PC-3 (cell line): ENCODE results near the gene XPNPEP3. TPM values are rescaled to one million over a fixed set of nuclear protein-coding genes. Genes with fewer than 3 reads are reported as not detected.

Source experiments
- ATAC-seq: fragments of 200-7000 bp; cut with Tn5 transposase; 2 replicates; pipeline ENCODE4 v1.9.1; 2020; ENCODE audit warnings: mild to moderate bottlenecking, moderate library complexity
- BruUV-seq: library from RNA; stranded (reverse); fragments of 400-500 nt; replicated peaks from 2 replicates; lab custom pipeline; 2021; lab: Mats Ljungman, UMichigan
- CTCF ChIA-PET: fragments of 300-600 bp; sonication (Branson Sonifier 250); formaldehyde crosslinking; loops from one replicate; lab custom pipeline; 2022; ENCODE audit warnings: antibody characterized with exemption; lab: Charles Lee
- POLR2A ChIA-PET: fragments of 300-600 bp; sonication (Branson Sonifier 250); formaldehyde crosslinking; loops from one replicate; lab custom pipeline; 2022; ENCODE audit warnings: antibody characterized with exemption; ENCODE audit not compliant: unreplicated experiment; lab: Charles Lee
- DNase-seq: peaks from one replicate; pipeline ENCODE4 v3.0.0-alpha.2; 2015
- H2AFZ ChIP-seq: fragments of 300-600 bp; sonication (generic); 2 replicates; pipeline ENCODE4 v1.6.0; 2016; ENCODE audit warnings: antibody characterized with exemption, low read length
- H3F3A ChIP-seq: fragments of 300-600 bp; sonication (generic); one replicate; pipeline ENCODE4 v1.6.0; 2017; ENCODE audit warnings: antibody characterized with exemption, low read length, control low read depth, mild to moderate bottlenecking; ENCODE audit not compliant: unreplicated experiment
- H3K27ac ChIP-seq: fragments of 300-600 bp; sonication (generic); 2 replicates; pipeline ENCODE4 v1.5.1; 2016; ENCODE audit warnings: mild to moderate bottlenecking, low read length
- H3K27me3 ChIP-seq: fragments of 300-600 bp; sonication (generic); 2 replicates; pipeline ENCODE4 v1.6.1; 2016; ENCODE audit warnings: low read length, mixed read lengths
- H3K36me3 ChIP-seq: fragments of 300-600 bp; sonication (generic); 2 replicates; pipeline ENCODE4 v1.6.1; 2016; ENCODE audit warnings: low read depth, mixed run types, low read length, mixed read lengths
- H3K4me1 ChIP-seq: fragments of 300-600 bp; sonication (generic); 2 replicates; pipeline ENCODE4 v1.5.1; 2016; ENCODE audit warnings: low read length; ENCODE audit not compliant: insufficient read depth
- H3K4me2 ChIP-seq: fragments of 300-600 bp; sonication (generic); 2 replicates; pipeline ENCODE4 v1.6.0; 2016; ENCODE audit warnings: low read length
- H3K4me3 ChIP-seq: fragments of 300-600 bp; sonication (generic); 2 replicates; pipeline ENCODE4 v1.5.1; 2016; ENCODE audit warnings: mild to moderate bottlenecking, low read length, mixed read lengths
- H3K79me2 ChIP-seq: fragments of 300-600 bp; sonication (generic); 2 replicates; pipeline ENCODE4 v1.6.1; 2017; ENCODE audit warnings: low read length, mixed read lengths
- H3K9ac ChIP-seq: fragments of 300-600 bp; sonication (generic); 2 replicates; pipeline ENCODE4 v1.6.0; 2016; ENCODE audit warnings: mild to moderate bottlenecking, low read length
- H3K9me2 ChIP-seq: fragments of 300-600 bp; sonication (generic); replicated peaks from 2 replicates; pipeline ENCODE4 v1.6.1; 2016; ENCODE audit warnings: mixed run types, low read length, mixed read lengths
- H3K9me3 ChIP-seq: fragments of 300-600 bp; sonication (generic); 2 replicates; pipeline ENCODE4 v1.6.1; 2016; ENCODE audit warnings: low read length, mixed read lengths
- H4K20me1 ChIP-seq: fragments of 300-600 bp; sonication (generic); 2 replicates; pipeline ENCODE4 v1.6.1; 2016; ENCODE audit warnings: low read length, mixed read lengths
- EZH2 ChIP-seq: fragments of 300-600 bp; sonication (generic); IDR thresholded peaks from one replicate; pipeline ENCODE4 v1.6.1; 2017; ENCODE audit warnings: antibody characterized with exemption, mild to moderate bottlenecking, low read length; ENCODE audit not compliant: unreplicated experiment
- EZH2phosphoT487 ChIP-seq: fragments of 300-600 bp; sonication (generic); IDR thresholded peaks from 2 replicates; pipeline ENCODE4 v1.6.1; 2018; ENCODE audit warnings: mild to moderate bottlenecking, antibody characterized with exemption, low read length, borderline replicate concordance
- intact Hi-C: fragments of 100-400 bp; cut with micrococcal nuclease; formaldehyde crosslinking; loops from 2 replicates; pipeline ENCODE4 v1.9.0; 2023
- total RNA-seq: library from RNA; depleted of rRNA; stranded (reverse); fragments of >200 nt; gene quantifications from 2 replicates; pipeline ENCODE4 v1.2.3, GENCODE V29; 2014
- TF ChIP-seq, protein P1 (sequence below): fragments of 300-600 bp; sonication (generic); conservative IDR thresholded peaks from 2 replicates; pipeline ENCODE4 v1.5.1; 2017; ENCODE audit warnings: antibody characterized with exemption, low read depth, mild to moderate bottlenecking, low read length

The XPNPEP3 gene
- total RNA-seq, 1 experiment from 2014 or later: 7.9 TPM

DNA sequence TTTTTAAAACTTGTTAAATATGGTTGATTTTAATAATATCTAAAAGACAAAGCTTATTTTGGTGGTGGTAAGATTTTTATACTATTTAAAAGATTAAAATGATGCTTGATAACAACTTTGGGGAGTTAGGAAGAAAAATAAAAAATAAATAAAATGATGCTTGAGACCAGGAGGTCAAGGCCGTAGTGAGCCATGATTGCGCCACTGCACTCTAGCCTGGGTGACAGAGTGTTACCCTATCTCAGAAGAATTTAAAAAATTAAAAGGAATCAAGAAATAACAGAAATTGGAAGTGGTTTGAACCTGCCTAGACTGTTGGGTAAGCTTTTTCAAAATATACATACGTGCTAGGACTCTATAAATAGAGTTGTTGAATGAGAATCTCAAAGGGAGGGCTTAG, 17.1 kb downstream of the XPNPEP3 start:
- ChIA-PET POLR2A (no interaction called here), CTCF (no interaction called here)
- Histone ChIP-seq H3K27me3 (no peaks in the 10 kb centered on the region), H3K4me2 (no peak overlapping the region), H3K9ac (no peak overlapping the region), H3K79me2 (no peaks in the 10 kb centered on the region), H3F3A (no peaks in the 10 kb centered on the region), H3K4me3 (no peak overlapping the region), H2AFZ (no peak overlapping the region), H3K36me3 (no peaks in the 10 kb centered on the region; the same call in 1 of the 2 replicates), H3K9me3 (no peaks in the 10 kb centered on the region), H3K4me1 (no peaks in the 10 kb centered on the region), H3K27ac (no peak overlapping the region), H4K20me1 (no peaks in the 10 kb centered on the region), H3K9me2 (no peaks in the 10 kb centered on the region)
- no peak for DNase-seq
- no peak for ATAC-seq
- BruUV-seq: no TSS peak
- intact Hi-C loops: no loop called here
- TF ChIP-seq EZH2 (no peak), EZH2phosphoT487 (no peak)
- TF ChIP-seq, protein P1, sequence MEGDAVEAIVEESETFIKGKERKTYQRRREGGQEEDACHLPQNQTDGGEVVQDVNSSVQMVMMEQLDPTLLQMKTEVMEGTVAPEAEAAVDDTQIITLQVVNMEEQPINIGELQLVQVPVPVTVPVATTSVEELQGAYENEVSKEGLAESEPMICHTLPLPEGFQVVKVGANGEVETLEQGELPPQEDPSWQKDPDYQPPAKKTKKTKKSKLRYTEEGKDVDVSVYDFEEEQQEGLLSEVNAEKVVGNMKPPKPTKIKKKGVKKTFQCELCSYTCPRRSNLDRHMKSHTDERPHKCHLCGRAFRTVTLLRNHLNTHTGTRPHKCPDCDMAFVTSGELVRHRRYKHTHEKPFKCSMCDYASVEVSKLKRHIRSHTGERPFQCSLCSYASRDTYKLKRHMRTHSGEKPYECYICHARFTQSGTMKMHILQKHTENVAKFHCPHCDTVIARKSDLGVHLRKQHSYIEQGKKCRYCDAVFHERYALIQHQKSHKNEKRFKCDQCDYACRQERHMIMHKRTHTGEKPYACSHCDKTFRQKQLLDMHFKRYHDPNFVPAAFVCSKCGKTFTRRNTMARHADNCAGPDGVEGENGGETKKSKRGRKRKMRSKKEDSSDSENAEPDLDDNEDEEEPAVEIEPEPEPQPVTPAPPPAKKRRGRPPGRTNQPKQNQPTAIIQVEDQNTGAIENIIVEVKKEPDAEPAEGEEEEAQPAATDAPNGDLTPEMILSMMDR: no peak

DNA sequence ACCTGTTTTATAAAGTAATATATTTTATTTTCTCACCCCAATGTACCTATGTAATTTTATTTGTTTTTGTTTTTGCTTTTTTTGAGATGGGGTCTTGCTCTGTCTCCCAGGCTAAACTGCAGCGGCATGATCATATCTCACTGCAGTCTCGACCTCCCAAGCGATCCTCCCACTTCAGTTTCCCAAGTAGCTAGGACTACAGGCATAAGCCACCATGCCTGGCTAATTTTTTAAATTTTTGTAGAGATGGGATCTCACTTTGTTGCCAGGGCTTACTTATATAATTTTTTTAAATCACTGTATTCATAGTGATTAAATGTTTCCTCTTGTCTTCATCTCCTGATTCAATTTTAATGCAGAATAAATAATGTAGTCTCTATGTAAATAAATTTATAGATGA, 18.2 kb downstream of the XPNPEP3 start:
- DNase-seq: no peak
- POLR2A ChIA-PET: interaction anchor here (0.7 kb wide), 1 partner anchor 76 kb away, joined by 5 read pairs; no protein-coding TSS in a partner anchor
- H3K9me3 ChIP-seq: no peaks in the 10 kb centered on the region
- no peak overlapping the region for H3K27ac ChIP-seq
- no peak for ATAC-seq
- CTCF ChIA-PET: no interaction called here
- no peaks in the 10 kb centered on the region for H3K4me1 ChIP-seq
- BruUV-seq: no TSS peak
- no peaks in the 10 kb centered on the region for H4K20me1 ChIP-seq
- H3K79me2 ChIP-seq: no peaks in the 10 kb centered on the region
- no peaks in the 10 kb centered on the region for H3K27me3 ChIP-seq
- intact Hi-C loops: no loop called here
- TF ChIP-seq, protein P1: no peak
- TF ChIP-seq EZH2 (no peak), EZH2phosphoT487 (no peak)
- H3K4me3 ChIP-seq: no peak overlapping the region
- H3K9ac ChIP-seq: no peak overlapping the region
- H3K36me3 ChIP-seq: no peaks in the 10 kb centered on the region; the same call in 1 of the 2 replicates
- H3K4me2 ChIP-seq: no peak overlapping the region
- no peak overlapping the region for H2AFZ ChIP-seq
- no peaks in the 10 kb centered on the region for H3K9me2 ChIP-seq
- H3F3A ChIP-seq: no peaks in the 10 kb centered on the region

DNA sequence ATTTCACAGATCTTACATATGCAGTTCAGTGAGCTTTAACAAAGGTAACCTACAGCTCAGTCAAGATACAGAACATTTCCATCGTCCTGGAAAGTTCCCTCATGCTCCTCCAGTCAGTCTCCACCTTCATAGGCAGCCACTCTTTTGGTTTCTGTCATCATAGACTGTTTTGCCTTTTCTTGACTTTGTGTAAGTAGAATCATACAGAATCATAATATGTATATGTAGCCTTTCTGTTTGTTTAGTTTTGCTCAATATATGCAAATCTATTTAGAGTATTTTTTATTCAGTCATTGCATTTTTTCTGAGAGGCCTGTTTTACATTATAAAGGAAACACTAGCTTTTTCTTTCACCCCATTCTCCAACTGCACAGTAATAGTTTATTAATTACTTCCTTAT, 20.0 kb downstream of the XPNPEP3 start:
- CTCF ChIA-PET: no interaction called here
- Histone ChIP-seq H3K4me3 (no peak overlapping the region), H3K27me3 (no peaks in the 10 kb centered on the region), H3F3A (no peaks in the 10 kb centered on the region), H3K9me2 (no peaks in the 10 kb centered on the region), H4K20me1 (no peaks in the 10 kb centered on the region), H2AFZ (no peak overlapping the region), H3K4me2 (no peak overlapping the region), H3K27ac (no peak overlapping the region), H3K79me2 (no peaks in the 10 kb centered on the region), H3K4me1 (no peaks in the 10 kb centered on the region), H3K9ac (no peak overlapping the region), H3K36me3 (no peaks in the 10 kb centered on the region), H3K9me3 (no peaks in the 10 kb centered on the region)
- no peak for DNase-seq
- no TSS peak for BruUV-seq
- ATAC-seq: no peak
- POLR2A ChIA-PET: no interaction called here
- intact Hi-C loops: no loop called here
- no peak for TF ChIP-seq EZH2phosphoT487
- TF ChIP-seq, protein P1: no peak
- TF ChIP-seq EZH2: no peak
